Activated gamma-delta T cell treated with anti-CD3 and anti-CD28 coated beads, Interleukin-2, amount 50 U/mL, for 16 hours (primary cell): ENCODE results near the gene TBPL1.
A peak's percentile ranks its signal among the peaks of the same experiment; 100 is the strongest.
"Not testable (repeated sequence)": the region's sequence is repeated elsewhere in the genome, so short reads cannot be mapped to it uniquely, and the experiment has no call there.

Experiments used
- DNase-seq: peaks from one replicate; pipeline ENCODE4 v3.0.0-alpha.2; 2020; ENCODE audit warnings: low read depth

TBPL1 gene

GRCh38 chr6:133952815-133953633, at the start of gene TBPL1:
TSS of gene TBPL1 (plus strand) at chr6:133953224. CDS start at chr6:133980126, 26,902 bp downstream.
- peak; percentile 89 for DNase-seq

GRCh38 chr6:133903855-133904254, 49.2 kb upstream of the TBPL1 start:
- DNase-seq = no peak

- DNase-seq = no peak
Measured at GRCh38 chr6:133906050-133906449, 47.0 kb upstream of the TBPL1 start.

GRCh38 chr6:133916650-133917151, 36.3 kb upstream of the TBPL1 start:
- peak; percentile 58 for DNase-seq

GRCh38 chr6:133917781-133918180, 35.2 kb upstream of the TBPL1 start:
- no peak for DNase-seq

GRCh38 chr6:133918208-133918930, 34.7 kb upstream of the TBPL1 start:
- DNase-seq = no peak

- DNase-seq = no peak
Measured at GRCh38 chr6:133919362-133919761, 33.7 kb upstream of the TBPL1 start.

GRCh38 chr6:133921249-133921859, 31.7 kb upstream of the TBPL1 start:
- DNase-seq = peak; percentile 38

- peak; percentile 42 for DNase-seq
Measured at GRCh38 chr6:133923938-133924593, 29.0 kb upstream of the TBPL1 start.

GRCh38 chr6:133931221-133931620, 21.8 kb upstream of the TBPL1 start:
- DNase-seq = not testable (repeated sequence)

GRCh38 chr6:133936352-133936751, 16.7 kb upstream of the TBPL1 start:
- DNase-seq = not testable (repeated sequence)

GRCh38 chr6:133937909-133938308, 15.1 kb upstream of the TBPL1 start:
- no peak for DNase-seq

- DNase-seq = no peak
Measured at GRCh38 chr6:133938533-133938932, 14.5 kb upstream of the TBPL1 start.

GRCh38 chr6:133939778-133940667, 13.0 kb upstream of the TBPL1 start:
- DNase-seq = no peak

- DNase-seq = no peak
Measured at GRCh38 chr6:133945158-133945557, 7.9 kb upstream of the TBPL1 start.

GRCh38 chr6:133947302-133947900, 5.6 kb upstream of the TBPL1 start:
- no peak for DNase-seq

GRCh38 chr6:133948472-133948871, 4.6 kb upstream of the TBPL1 start:
- DNase-seq = no peak

GRCh38 chr6:133951227-133951626, 1.8 kb upstream of the TBPL1 start:
- DNase-seq = no peak

GRCh38 chr6:133951881-133952814, 876 bp upstream of the TBPL1 start:
- no peak for DNase-seq
